Fibroblast of lung (primary cell): ENCODE results near the gene TRAF7. TPM values are rescaled to one million over a fixed set of nuclear protein-coding genes. Genes with fewer than 3 reads are reported as not detected.
"Not testable (repeated sequence)": the region's sequence is repeated elsewhere in the genome, so short reads cannot be mapped to it uniquely, and the experiment has no call there.

Source experiments
- DNase-seq, 2 donors: peaks; one replicate each; pipeline versions ENCODE4 v3.0.0 to v3.0.0-alpha.2; 2010; ENCODE audit warnings: low read depth in 2 of 2
- H2AFZ ChIP-seq: 2 replicates; pipeline ENCODE4 v1.5.1; 2012; ENCODE audit warnings: low read length, control low read depth, inconsistent platforms
- H3K27ac ChIP-seq: 2 replicates; pipeline ENCODE4 v1.5.1; 2011; ENCODE audit warnings: low read length, control low read depth; ENCODE audit not compliant: insufficient read depth
- H3K27me3 ChIP-seq: 2 replicates; pipeline ENCODE4 v1.5.1; 2011; ENCODE audit warnings: mild to moderate bottlenecking, low read length; ENCODE audit not compliant: control insufficient read depth, insufficient read depth
- H3K36me3 ChIP-seq: 2 replicates; pipeline ENCODE4 v1.5.1; 2011; ENCODE audit warnings: low read length; ENCODE audit not compliant: control insufficient read depth, insufficient read depth
- H3K4me1 ChIP-seq: 2 replicates; pipeline ENCODE4 v1.5.1; 2011; ENCODE audit warnings: low read length; ENCODE audit not compliant: control insufficient read depth, insufficient read depth; ENCODE audit errors: extremely low read depth
- H3K4me2 ChIP-seq: 2 replicates; pipeline ENCODE4 v1.5.1; 2011; ENCODE audit warnings: low read length, control low read depth; ENCODE audit not compliant: insufficient read depth; ENCODE audit errors: extremely low read depth
- H3K4me3 ChIP-seq, 4 experiments: fragments of 200-600 bp in 1 of 4; sonication (generic) in 1 of 4; replicated peaks in 1 of 4; 2 replicates each; pipeline ENCODE4 v1.5.1; 2011 to 2016; ENCODE audit warnings: low read length in 4 of 4, low read depth in 3 of 4, mild to moderate bottlenecking in 3 of 4, control low read depth in 2 of 4, inconsistent platforms in 1 of 4, mixed read lengths in 1 of 4; ENCODE audit not compliant: insufficient read depth in 1 of 4; ENCODE audit errors: control extremely low read depth in 1 of 4
- H3K79me2 ChIP-seq: 2 replicates; pipeline ENCODE4 v1.5.1; 2012; ENCODE audit warnings: mild to moderate bottlenecking, low read length, inconsistent platforms; ENCODE audit not compliant: control insufficient read depth, insufficient read depth
- H3K9ac ChIP-seq: 2 replicates; pipeline ENCODE4 v1.5.1; 2011; ENCODE audit warnings: mild to moderate bottlenecking, low read length, control low read depth; ENCODE audit not compliant: insufficient read depth
- H3K9me3 ChIP-seq: 2 replicates; pipeline ENCODE4 v1.5.1; 2012; ENCODE audit warnings: low read depth, low read length; ENCODE audit not compliant: control insufficient read depth, insufficient read depth
- H4K20me1 ChIP-seq: 2 replicates; pipeline ENCODE4 v1.5.1; 2011; ENCODE audit warnings: low read length; ENCODE audit not compliant: control insufficient read depth, insufficient read depth; ENCODE audit errors: extremely low read depth
- polyA plus RNA-seq, 2 donors: library from polyadenylated mRNA; depleted of rRNA in 1 of 2; stranded (reverse) in 1 of 2; unstranded in 1 of 2; fragments of >200 nt; gene quantifications; 2 replicates each; pipeline ENCODE4 v1.2.1, GENCODE V29; 2011 to 2012; ENCODE audit warnings: missing spikeins in 1 of 2
- total RNA-seq: library from RNA; depleted of rRNA; stranded (reverse); fragments of >200 nt; gene quantifications from 2 replicates; pipeline ENCODE4 v1.2.1, GENCODE V29; 2014

TRAF7 gene
- total and polyA plus RNA-seq, 2 donors (not counting 1 experiment from before 2014, with no cell fraction given) = 38.7 to 60.3 TPM

DNA sequence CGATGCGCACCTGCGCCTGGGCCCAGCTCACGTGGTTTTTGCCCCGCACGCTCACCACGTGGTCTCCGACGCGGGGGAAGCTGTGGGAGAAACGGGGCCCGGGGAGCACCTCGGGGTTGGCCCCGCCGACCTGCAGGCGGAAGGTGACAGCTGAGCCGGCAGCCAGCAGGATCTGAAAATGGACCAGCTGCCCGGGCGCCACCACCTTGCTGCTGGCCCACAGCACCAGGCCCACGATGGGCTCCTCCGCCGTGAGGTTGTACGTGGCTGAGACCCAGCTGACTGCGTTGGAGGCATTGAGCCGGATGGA is 46.4 kb upstream of the TRAF7 start:
- H3K79me2 ChIP-seq, H2AFZ ChIP-seq, H3K4me3 ChIP-seq, H3K4me2 ChIP-seq, H3K27ac ChIP-seq, H3K9me3 ChIP-seq, H3K27me3 ChIP-seq, H3K4me1 ChIP-seq, DNase-seq, H3K9ac ChIP-seq, H4K20me1 ChIP-seq: not testable (repeated sequence)
- peaks cover 20% of the 10 kb centered on the region for H3K36me3 ChIP-seq

DNA sequence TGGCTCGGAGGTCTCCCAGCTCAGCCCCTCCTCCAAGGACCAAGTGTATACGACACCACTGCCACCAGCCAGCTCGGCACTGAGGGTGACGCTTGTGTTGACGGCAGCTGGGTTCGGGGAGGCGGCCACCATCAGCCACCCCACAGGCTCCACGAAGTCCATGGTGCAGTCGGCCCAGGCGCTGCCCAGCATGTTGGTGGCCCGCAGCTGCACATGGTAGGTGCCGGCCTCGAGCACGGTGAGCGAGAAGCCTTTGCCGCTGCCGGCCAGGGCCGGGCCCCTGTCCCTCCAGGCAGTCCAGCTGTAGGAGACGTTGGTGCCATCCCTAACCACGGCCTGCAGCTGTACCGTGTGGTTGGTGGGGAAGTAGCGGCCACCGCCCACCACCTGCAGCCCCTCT is 45.7 kb upstream of the TRAF7 start:
- DNase-seq, H3K9ac ChIP-seq, H3K4me3 ChIP-seq: not testable (repeated sequence)

DNA sequence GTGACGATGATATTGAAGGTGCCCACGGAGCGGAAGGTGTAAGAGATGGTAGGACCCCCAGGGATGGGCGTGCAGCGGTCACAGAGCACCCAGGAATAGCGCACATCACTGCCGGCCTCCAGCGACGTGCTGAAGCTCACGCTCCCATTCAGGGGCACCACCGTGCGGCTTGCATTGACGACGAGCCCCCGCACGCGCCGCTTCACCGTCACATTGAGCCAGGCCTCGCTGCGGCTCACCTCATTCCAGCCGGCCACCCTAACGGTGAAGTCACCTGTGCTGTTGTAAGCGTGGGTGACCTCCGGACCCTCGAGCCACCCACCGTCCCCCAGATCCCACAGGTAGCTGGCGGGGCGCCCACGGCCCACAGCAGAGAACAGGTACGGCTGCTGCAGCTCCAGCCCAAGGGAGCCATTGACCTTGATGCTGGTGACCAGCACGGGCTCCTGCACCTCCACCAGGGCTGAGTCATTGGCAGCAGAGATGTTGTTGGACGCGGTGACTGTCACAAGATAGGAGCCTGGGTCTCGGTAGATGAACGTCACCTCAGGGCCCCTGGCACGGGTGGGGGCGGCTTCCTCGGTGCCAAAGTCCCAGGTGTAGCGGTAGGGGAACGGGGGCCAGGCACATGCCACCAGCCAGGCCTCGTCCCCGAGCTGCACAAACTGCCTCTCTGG is 45.1 kb upstream of the TRAF7 start:
- not testable (repeated sequence) for H3K4me2 ChIP-seq, H4K20me1 ChIP-seq, H3K27me3 ChIP-seq, H3K9ac ChIP-seq, H2AFZ ChIP-seq, H3K27ac ChIP-seq, H3K4me3 ChIP-seq, DNase-seq, H3K4me1 ChIP-seq, H3K9me3 ChIP-seq, H3K79me2 ChIP-seq
- H3K36me3 ChIP-seq = peaks cover 20% of the 10 kb centered on the region

More for the DNA sequence above, 45.7 kb upstream of the TRAF7 start:
- not testable (repeated sequence) for H3K9me3 ChIP-seq, H2AFZ ChIP-seq, H3K27me3 ChIP-seq, H3K27ac ChIP-seq, H3K79me2 ChIP-seq, H3K4me1 ChIP-seq, H4K20me1 ChIP-seq, H3K4me2 ChIP-seq
- peaks cover 20% of the 10 kb centered on the region for H3K36me3 ChIP-seq

- not testable (repeated sequence) for H3K4me1 ChIP-seq, H3K27me3 ChIP-seq, DNase-seq, H3K4me2 ChIP-seq, H3K4me3 ChIP-seq, H2AFZ ChIP-seq, H3K27ac ChIP-seq, H4K20me1 ChIP-seq, H3K9ac ChIP-seq, H3K9me3 ChIP-seq, H3K79me2 ChIP-seq
- peaks cover 17% of the 10 kb centered on the region for H3K36me3 ChIP-seq
Measured at GRCh38 chr16:2111009-2111353, 44.6 kb upstream of the TRAF7 start.

GRCh38 chr16:2111412-2112335 is 43.9 kb upstream of the TRAF7 start:
- H3K36me3 ChIP-seq = peaks cover 17% of the 10 kb centered on the region
- H3K27ac ChIP-seq, H3K4me2 ChIP-seq, H3K9me3 ChIP-seq, H3K27me3 ChIP-seq, H4K20me1 ChIP-seq, H3K4me1 ChIP-seq, DNase-seq, H3K79me2 ChIP-seq, H3K4me3 ChIP-seq, H3K9ac ChIP-seq, H2AFZ ChIP-seq: not testable (repeated sequence)

GRCh38 chr16:2112539-2113106 is 43.0 kb upstream of the TRAF7 start:
- H3K4me2 ChIP-seq, H4K20me1 ChIP-seq, H3K27me3 ChIP-seq, H3K9ac ChIP-seq, H3K27ac ChIP-seq, H3K79me2 ChIP-seq, H3K4me3 ChIP-seq, H2AFZ ChIP-seq, DNase-seq, H3K9me3 ChIP-seq, H3K4me1 ChIP-seq: not testable (repeated sequence)
- peaks cover 17% of the 10 kb centered on the region for H3K36me3 ChIP-seq
